GM19438 (cell line): Measurements from ENCODE around the gene CCDC190.
"Not testable (repeated sequence)": the region's sequence is repeated elsewhere in the genome, so short reads cannot be mapped to it uniquely, and the experiment has no call there.

Experiments
- ATAC-seq: cut with Tn5 transposase; IDR thresholded peaks from one replicate; pipeline ENCODE4 v1.9.1; 2021; ENCODE audit warnings: low read depth; ENCODE audit not compliant: unreplicated experiment

Gene CCDC190

DNA sequence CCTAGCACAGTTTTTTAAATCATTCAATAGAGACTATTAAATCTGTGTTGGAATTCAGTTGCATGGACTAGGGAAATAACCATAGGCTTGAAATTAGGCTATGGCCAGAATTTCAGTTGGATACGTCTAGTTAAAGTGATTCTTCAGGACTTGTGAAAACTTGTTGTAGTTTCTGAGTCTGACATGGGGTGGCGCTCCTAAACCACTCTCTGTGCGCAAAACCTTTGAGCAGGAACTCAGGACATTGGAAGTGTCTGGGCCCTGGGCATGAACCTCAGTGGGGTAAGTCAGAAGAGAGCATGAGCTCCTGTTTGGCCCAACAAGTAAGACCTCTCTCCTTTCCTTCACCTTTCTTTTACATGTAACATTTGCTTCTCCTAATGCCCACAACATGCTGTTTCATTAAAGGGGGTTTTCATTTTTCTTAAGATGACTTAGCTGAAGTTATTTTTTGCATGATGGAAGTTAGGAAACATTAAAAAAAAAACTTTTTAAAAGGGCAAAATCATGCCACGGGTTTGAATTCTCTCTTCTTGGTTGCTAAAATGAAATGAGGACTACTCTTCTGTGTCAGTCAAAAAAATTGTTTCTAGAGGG lies 17.1 kb upstream of the CCDC190 start:
- no peak for ATAC-seq

DNA sequence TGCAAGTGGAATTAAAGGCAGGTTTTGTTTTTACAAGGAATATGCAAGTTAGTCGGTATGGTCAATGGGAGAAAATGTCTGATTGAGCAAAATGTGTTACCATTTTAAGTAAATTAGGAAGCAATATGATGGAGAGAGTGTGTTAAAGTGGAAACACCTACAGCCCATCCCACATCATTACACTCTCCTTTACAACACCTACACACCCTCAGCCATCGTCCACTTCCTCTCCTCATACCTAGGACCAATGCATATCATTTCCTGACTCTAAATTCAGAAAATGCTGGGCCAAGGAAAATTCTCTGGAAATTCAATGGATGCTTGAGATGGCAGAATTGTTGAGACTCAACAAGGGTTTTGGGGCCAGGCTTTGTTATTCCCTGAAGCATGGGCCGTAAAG lies 16.4 kb upstream of the CCDC190 start:
- no peak for ATAC-seq

GRCh38 chr1:162876751-162877150 lies 15.8 kb upstream of the CCDC190 start:
- ATAC-seq = no peak

GRCh38 chr1:162873671-162874666 lies 13.0 kb upstream of the CCDC190 start:
- no peak for ATAC-seq

- no peak for ATAC-seq
These were observed 12.0 kb upstream of the CCDC190 start for GRCh38 chr1:162872981-162873380.

DNA sequence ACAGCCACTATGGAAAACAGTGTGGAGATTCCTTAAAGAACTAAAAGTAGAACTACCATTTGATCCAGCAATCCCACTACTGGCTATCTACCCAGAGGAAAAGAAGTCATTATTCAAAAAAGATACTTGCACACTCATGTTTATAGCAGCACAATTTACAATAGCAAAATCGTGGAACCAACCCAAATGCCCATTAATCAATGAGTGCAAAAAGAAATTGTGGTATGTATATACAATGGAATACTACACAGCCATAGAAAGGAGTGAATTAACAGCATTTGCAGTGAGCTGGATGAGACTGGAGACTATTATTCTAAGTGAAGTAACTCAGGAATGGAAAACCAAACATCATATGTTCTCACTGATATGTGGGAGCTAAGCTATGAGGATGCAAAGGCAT lies 10.4 kb upstream of the CCDC190 start:
- not testable (repeated sequence) for ATAC-seq

DNA sequence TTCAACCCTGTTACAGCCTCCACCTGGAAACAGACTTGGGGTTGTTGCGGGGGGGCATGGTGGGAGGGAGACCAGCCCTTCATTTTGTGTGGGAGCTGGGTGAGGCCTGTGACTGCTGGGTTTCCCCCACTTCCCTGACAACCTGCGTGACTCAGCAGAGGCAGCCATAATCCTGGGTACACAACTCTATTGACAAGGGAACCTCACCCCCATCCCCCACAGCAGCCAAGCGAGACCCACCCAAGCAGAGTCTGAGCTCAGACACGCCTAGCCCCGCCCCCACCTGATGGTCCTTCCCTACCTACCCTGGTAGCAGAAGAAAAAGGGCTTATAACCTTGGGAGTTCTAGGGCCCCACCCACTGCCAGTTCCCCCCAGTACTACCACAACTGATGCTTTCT lies 8.0 kb upstream of the CCDC190 start:
- no peak for ATAC-seq

DNA sequence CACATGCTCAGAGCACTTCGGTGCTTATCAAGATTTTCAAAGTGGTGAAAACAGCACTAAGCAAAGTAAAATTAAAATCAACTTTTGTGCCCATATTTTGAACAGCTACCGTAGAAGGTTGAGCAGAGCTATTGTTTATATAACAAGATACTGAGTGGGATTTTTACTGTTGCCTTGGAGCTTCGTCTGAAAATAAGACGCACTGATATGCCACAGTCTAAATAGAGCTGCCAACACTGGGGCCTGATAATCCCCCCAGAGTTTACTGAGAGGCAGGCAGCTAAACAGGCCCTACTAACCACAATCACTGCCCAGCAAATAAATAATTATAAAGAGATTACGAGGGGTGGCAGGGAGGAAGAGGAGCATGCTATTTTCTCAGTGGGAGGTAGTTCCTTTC lies 650 bp upstream of the CCDC190 start:
- no peak for ATAC-seq

DNA sequence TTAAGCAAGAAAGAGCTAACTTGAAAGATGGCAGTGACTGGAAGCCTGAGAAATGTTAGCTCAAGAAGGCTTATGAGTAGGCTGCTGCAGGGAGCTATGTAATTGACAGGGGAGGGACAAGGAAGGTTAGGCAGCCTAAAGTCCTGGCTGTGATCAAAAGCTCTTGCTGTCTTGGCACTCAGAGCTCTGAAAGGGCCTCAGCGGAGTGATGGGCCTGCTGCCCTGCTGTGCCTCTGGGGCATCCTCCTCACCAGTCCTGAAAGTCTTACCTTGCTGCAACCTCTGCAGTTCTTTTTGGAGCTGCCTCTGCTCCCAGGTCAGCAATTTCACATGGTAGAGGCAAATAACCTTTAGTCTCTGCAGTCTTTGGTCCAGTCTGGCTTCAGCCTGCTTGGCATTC lies 1.8 kb downstream of the CCDC190 start:
- ATAC-seq = no peak

GRCh38 chr1:162857850-162858249 lies 3.1 kb downstream of the CCDC190 start:
- no peak for ATAC-seq

GRCh38 chr1:162856260-162856659 lies 4.7 kb downstream of the CCDC190 start:
- ATAC-seq = no peak

DNA sequence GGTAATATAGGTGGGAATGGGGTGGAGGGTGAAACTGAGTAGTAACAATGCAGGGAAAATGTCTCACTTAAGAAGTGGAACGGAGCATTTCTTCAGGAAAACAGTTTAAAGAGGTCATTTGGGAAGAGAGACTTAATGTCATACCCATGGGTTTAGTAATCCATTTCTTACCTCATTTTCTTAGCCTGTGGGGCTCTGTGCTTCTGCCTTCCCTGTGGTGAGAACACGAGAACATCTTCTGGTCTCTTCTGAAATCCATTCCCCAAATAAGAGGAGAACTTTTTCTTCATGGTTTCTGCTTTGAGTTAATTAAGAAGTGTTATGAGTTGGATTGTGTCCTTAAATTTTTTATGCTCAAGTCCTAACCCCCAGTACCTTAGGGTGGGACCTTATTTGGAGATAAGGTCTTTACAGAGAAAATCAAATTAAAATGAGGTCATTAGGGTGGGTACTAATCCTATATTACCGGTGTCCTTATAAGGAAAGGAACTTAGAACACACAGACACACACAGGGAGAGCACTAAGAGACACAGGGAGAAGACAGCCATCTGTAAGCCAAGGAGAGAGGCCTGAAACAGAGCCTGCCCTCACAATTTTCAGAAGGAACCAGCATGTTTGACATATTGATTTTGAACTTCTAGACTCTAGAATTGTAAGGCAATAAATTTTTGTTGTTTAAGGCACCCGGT lies 5.4 kb downstream of the CCDC190 start:
- ATAC-seq = no peak

GRCh38 chr1:162854245-162854882 lies 6.6 kb downstream of the CCDC190 start:
- peak; percentile 75 for ATAC-seq

DNA sequence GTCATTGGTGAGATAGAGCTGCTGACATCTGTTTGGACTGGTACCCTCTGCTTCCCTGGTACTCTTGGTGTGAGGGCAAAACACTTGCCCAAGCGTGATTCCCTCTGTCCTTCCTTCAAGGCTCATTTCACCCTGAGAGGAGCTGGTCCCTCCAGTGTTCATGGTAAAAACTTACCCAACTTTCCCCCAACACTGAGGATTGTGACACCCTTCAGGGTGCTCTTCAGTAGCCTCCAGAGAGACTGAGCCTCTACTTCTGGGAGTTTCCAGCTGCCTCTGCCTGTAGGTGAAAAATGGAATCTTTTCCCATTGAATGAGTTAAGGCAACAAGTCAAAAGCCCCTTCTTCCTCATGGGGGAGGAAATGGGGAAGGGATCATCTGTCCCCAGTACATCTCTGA lies 9.6 kb downstream of the CCDC190 start:
- ATAC-seq = no peak

GRCh38 chr1:162849711-162850110 lies 11.3 kb downstream of the CCDC190 start:
- no peak for ATAC-seq

- ATAC-seq = no peak
These were observed 13.0 kb downstream of the CCDC190 start for GRCh38 chr1:162847839-162848453.

GRCh38 chr1:162846256-162847212 lies 14.4 kb downstream of the CCDC190 start:
- no peak for ATAC-seq

DNA sequence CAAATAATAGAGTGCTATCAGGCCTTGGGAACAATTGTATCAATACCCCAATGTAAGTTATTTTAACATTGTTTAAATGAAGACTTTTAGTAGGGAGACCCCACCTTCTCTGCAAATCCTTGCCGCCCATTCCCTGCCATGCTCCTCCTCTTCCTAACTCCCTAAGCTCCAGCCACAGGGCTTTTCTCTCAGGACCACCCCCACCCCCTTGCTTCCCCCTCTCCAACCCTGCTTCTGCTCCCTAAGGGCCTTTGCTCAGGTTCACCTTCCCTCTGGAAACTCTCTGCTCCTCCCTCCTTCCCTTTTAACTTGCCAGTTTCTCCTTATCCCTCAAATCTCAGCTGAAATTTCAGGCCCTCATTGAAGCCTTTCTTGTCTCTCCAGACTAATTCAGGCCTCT lies 16.8 kb downstream of the CCDC190 start:
- no peak for ATAC-seq

GRCh38 chr1:162840250-162840839 lies 20.6 kb downstream of the CCDC190 start:
- no peak for ATAC-seq
